Loucy (cell line): Measurements from ENCODE around the gene PRR5.

Experiments
- CTCF ChIP-seq: fragments of 200-600 bp; sonication (generic); conservative IDR thresholded peaks from 2 replicates; pipeline ENCODE4 v1.5.1; 2014; ENCODE audit warnings: mild to moderate bottlenecking, antibody characterized with exemption, low read length
- EZH2phosphoT487 ChIP-seq: fragments of 200-600 bp; IDR thresholded peaks from 2 replicates; pipeline ENCODE4 v1.6.1; 2018; ENCODE audit warnings: antibody characterized with exemption, mild to moderate bottlenecking, moderate library complexity, borderline replicate concordance

GRCh38 chr22:44677353-44677840 lies 24.6 kb upstream of the PRR5 start:
- TF ChIP-seq CTCF (no peak), EZH2phosphoT487 (no peak)
